Liver (tissue), 9 donors: ENCODE measurements around the gene TMEM150A. TPM values are rescaled to one million over a fixed set of nuclear protein-coding genes. Genes with fewer than 3 reads are reported as not detected.
A peak's percentile ranks its signal among the peaks of the same experiment; 100 is the strongest.

Experiments used
- DNase-seq: peaks from one replicate; pipeline ENCODE4 v3.0.0-alpha.2; 2017; ENCODE audit warnings: low spot score
- H3K27ac ChIP-seq, 2 donors: one replicate each; pipeline ENCODE4 v1.7.0; 2013; ENCODE audit warnings: inconsistent platforms in 2 of 2, low read length in 2 of 2, control low read depth in 1 of 2, low read depth in 1 of 2, mild to moderate bottlenecking in 1 of 2
- H3K27me3 ChIP-seq, 4 donors: one replicate each; pipeline versions ENCODE4 v1.6.1 to v1.7.0; 2013; ENCODE audit warnings: low read length in 3 of 4, inconsistent platforms in 1 of 4, mild to moderate bottlenecking in 1 of 4, moderate library complexity in 1 of 4; ENCODE audit not compliant: control insufficient read depth in 4 of 4, insufficient read depth in 4 of 4
- H3K36me3 ChIP-seq, 4 donors: one replicate each; pipeline versions ENCODE4 v1.6.1 to v1.7.0; 2013; ENCODE audit warnings: low read length in 3 of 4, mild to moderate bottlenecking in 3 of 4, low read depth in 1 of 4, moderate library complexity in 1 of 4; ENCODE audit not compliant: control insufficient read depth in 4 of 4, insufficient read depth in 3 of 4
- H3K4me1 ChIP-seq, 4 donors: one replicate each; pipeline versions ENCODE4 v1.6.1 to v1.7.0; 2013; ENCODE audit warnings: low read length in 3 of 4, mild to moderate bottlenecking in 3 of 4, moderate library complexity in 1 of 4; ENCODE audit not compliant: control insufficient read depth in 4 of 4, insufficient read depth in 4 of 4
- H3K4me3 ChIP-seq, 3 donors: one replicate each; pipeline versions ENCODE4 v1.6.1 to v1.7.0; 2013; ENCODE audit warnings: low read length in 3 of 3, control low read depth in 1 of 3, low read depth in 1 of 3, mild to moderate bottlenecking in 1 of 3
- H3K9ac ChIP-seq, 2 donors: one replicate each; pipeline ENCODE4 v1.7.0; 2013; ENCODE audit warnings: low read length in 2 of 2, mild to moderate bottlenecking in 2 of 2, moderate library complexity in 2 of 2, control low read depth in 1 of 2, low read depth in 1 of 2
- H3K9me3 ChIP-seq, 4 donors: one replicate each; pipeline versions ENCODE4 v1.6.1 to v1.7.0; 2013; ENCODE audit warnings: low read length in 3 of 4; ENCODE audit not compliant: control insufficient read depth in 4 of 4
- ATF3 ChIP-seq: IDR thresholded peaks from 2 replicates; pipeline ENCODE4 v1.6.1; 2016; ENCODE audit warnings: antibody characterized with exemption
- FOXA1 ChIP-seq: IDR thresholded peaks from 2 replicates; pipeline ENCODE4 v1.6.1; 2016; ENCODE audit warnings: antibody characterized with exemption
- GABPA ChIP-seq, 2 donors: IDR thresholded peaks in 1 of 2; conservative IDR thresholded peaks in 1 of 2; 2 replicates each; pipeline ENCODE4 v1.6.1; 2016; ENCODE audit warnings: antibody characterized with exemption in 2 of 2, mild to moderate bottlenecking in 1 of 2, moderate library complexity in 1 of 2
- HNF4A ChIP-seq, 2 donors: conservative IDR thresholded peaks; 2 replicates each; pipeline ENCODE4 v1.6.1; 2016; ENCODE audit warnings: antibody characterized with exemption in 2 of 2, mild to moderate bottlenecking in 2 of 2
- JUND ChIP-seq, 2 donors: IDR thresholded peaks; 2 replicates each; pipeline ENCODE4 v1.6.1; 2016; ENCODE audit warnings: antibody characterized with exemption in 2 of 2
- NR2F2 ChIP-seq: IDR thresholded peaks from 2 replicates; pipeline ENCODE4 v1.6.1; 2016; ENCODE audit warnings: antibody characterized with exemption
- RAD21 ChIP-seq, 2 donors: IDR thresholded peaks; 2 replicates each; pipeline ENCODE4 v1.6.1; 2016; ENCODE audit warnings: antibody characterized with exemption in 2 of 2, mild to moderate bottlenecking in 2 of 2
- RXRA ChIP-seq, 2 donors: IDR thresholded peaks; 2 replicates each; pipeline ENCODE4 v1.6.1; 2017 to 2018; ENCODE audit warnings: antibody characterized with exemption in 2 of 2, mild to moderate bottlenecking in 1 of 2
- SP1 ChIP-seq: IDR thresholded peaks from 2 replicates; pipeline ENCODE4 v1.6.1; 2018; ENCODE audit warnings: antibody characterized with exemption, mild to moderate bottlenecking
- TAF1 ChIP-seq: conservative IDR thresholded peaks from 2 replicates; pipeline ENCODE4 v1.6.1; 2016; ENCODE audit warnings: antibody characterized with exemption, mild to moderate bottlenecking
- YY1 ChIP-seq: IDR thresholded peaks from 2 replicates; pipeline ENCODE4 v1.6.1; 2016; ENCODE audit warnings: antibody characterized with exemption, mild to moderate bottlenecking
- WGBS: extraction: QIAGEN DNeasy Blood & Tissue Kit; methylation state at CpG from one replicate; pipeline ENCODE4 v1.1.7; 2013; 5-methylcytosine and 5-hydroxymethylcytosine counted together
- polyA plus RNA-seq, 2 donors: library from polyadenylated mRNA; stranded (reverse) in 1 of 2; unstranded in 1 of 2; fragments of 200-250 nt in 1 of 2; fragments of >200 nt in 1 of 2; fragmentation: Nextera tagmentation in 1 of 2; extraction: Ambion mirVana in 1 of 2; gene quantifications; one replicate each; pipeline versions ENCODE4 v1.2.1 to v1.2.3, GENCODE V29; 2013 to 2015
- total RNA-seq, 2 donors: library from RNA; depleted of rRNA; stranded (reverse); fragments of >200 nt; gene quantifications; one replicate each; pipeline ENCODE4 v1.2.3, GENCODE V29; 2014
- TF ChIP-seq, protein P1 (sequence below): IDR thresholded peaks from 2 replicates; pipeline ENCODE4 v1.6.1; 2016; ENCODE audit warnings: antibody characterized with exemption
- TF ChIP-seq, protein P2 (sequence below): fragments of 150-350 bp; IDR thresholded peaks from 2 replicates; pipeline ENCODE4 v1.5.1; 2017; ENCODE audit warnings: improper control_type of control experiment, low read depth, low read length; ENCODE audit not compliant: missing input control
- TF ChIP-seq, protein P3 (sequence below): IDR thresholded peaks from 2 replicates; pipeline ENCODE4 v1.6.1; 2016; ENCODE audit warnings: antibody characterized with exemption, mild to moderate bottlenecking
- TF ChIP-seq, protein P4 (sequence below): IDR thresholded peaks from 2 replicates; pipeline ENCODE4 v1.6.1; 2016; ENCODE audit warnings: antibody characterized with exemption
- donor health status: healthy.
- donor health status: healthy.
- donor health status: healthy.
- donor health status: healthy.
- donor health status: healthy.

Gene TMEM150A
- total and polyA plus RNA-seq, 4 donors, result 13.1 to 32.5 (median 24.6) TPM

GRCh38 chr2:85606116-85606455 lies 3.6 kb upstream of the TMEM150A start:
- no peak for DNase-seq
- TF ChIP-seq FOXA1, result no peak
- no peak for TF ChIP-seq HNF4A (conservative IDR thresholded peaks at IDR 0.05)
- TF ChIP-seq RXRA (IDR thresholded peaks at IDR 0.05), result no peak
- TF ChIP-seq, protein P1, sequence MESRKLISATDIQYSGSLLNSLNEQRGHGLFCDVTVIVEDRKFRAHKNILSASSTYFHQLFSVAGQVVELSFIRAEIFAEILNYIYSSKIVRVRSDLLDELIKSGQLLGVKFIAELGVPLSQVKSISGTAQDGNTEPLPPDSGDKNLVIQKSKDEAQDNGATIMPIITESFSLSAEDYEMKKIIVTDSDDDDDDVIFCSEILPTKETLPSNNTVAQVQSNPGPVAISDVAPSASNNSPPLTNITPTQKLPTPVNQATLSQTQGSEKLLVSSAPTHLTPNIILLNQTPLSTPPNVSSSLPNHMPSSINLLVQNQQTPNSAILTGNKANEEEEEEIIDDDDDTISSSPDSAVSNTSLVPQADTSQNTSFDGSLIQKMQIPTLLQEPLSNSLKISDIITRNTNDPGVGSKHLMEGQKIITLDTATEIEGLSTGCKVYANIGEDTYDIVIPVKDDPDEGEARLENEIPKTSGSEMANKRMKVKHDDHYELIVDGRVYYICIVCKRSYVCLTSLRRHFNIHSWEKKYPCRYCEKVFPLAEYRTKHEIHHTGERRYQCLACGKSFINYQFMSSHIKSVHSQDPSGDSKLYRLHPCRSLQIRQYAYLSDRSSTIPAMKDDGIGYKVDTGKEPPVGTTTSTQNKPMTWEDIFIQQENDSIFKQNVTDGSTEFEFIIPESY, result no peak
- no peak for TF ChIP-seq RAD21 (IDR thresholded peaks at IDR 0.05)
- TF ChIP-seq TAF1, result no peak
- TF ChIP-seq YY1, result no peak
- TF ChIP-seq, protein P2, sequence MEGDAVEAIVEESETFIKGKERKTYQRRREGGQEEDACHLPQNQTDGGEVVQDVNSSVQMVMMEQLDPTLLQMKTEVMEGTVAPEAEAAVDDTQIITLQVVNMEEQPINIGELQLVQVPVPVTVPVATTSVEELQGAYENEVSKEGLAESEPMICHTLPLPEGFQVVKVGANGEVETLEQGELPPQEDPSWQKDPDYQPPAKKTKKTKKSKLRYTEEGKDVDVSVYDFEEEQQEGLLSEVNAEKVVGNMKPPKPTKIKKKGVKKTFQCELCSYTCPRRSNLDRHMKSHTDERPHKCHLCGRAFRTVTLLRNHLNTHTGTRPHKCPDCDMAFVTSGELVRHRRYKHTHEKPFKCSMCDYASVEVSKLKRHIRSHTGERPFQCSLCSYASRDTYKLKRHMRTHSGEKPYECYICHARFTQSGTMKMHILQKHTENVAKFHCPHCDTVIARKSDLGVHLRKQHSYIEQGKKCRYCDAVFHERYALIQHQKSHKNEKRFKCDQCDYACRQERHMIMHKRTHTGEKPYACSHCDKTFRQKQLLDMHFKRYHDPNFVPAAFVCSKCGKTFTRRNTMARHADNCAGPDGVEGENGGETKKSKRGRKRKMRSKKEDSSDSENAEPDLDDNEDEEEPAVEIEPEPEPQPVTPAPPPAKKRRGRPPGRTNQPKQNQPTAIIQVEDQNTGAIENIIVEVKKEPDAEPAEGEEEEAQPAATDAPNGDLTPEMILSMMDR, result no peak
- no peak for TF ChIP-seq NR2F2
- TF ChIP-seq ATF3, result no peak
- TF ChIP-seq JUND (IDR thresholded peaks at IDR 0.05), result no peak
- Histone ChIP-seq H3K4me1 (peaks cover 5 to 61% (median 55%) of the 10 kb centered on the region in 4 donors), H3K36me3 (peaks cover 0 to 10% (median 5%) of the 10 kb centered on the region in 4 donors), H3K9me3 (no peaks in the 10 kb centered on the region), H3K27ac (no peak overlapping the region), H3K4me3 (no peak overlapping the region), H3K9ac (no peak overlapping the region), H3K27me3 (no peaks in the 10 kb centered on the region)
- 88% methylated on average over 7 of the region's 7 CpGs for WGBS

- TF ChIP-seq, protein P3, sequence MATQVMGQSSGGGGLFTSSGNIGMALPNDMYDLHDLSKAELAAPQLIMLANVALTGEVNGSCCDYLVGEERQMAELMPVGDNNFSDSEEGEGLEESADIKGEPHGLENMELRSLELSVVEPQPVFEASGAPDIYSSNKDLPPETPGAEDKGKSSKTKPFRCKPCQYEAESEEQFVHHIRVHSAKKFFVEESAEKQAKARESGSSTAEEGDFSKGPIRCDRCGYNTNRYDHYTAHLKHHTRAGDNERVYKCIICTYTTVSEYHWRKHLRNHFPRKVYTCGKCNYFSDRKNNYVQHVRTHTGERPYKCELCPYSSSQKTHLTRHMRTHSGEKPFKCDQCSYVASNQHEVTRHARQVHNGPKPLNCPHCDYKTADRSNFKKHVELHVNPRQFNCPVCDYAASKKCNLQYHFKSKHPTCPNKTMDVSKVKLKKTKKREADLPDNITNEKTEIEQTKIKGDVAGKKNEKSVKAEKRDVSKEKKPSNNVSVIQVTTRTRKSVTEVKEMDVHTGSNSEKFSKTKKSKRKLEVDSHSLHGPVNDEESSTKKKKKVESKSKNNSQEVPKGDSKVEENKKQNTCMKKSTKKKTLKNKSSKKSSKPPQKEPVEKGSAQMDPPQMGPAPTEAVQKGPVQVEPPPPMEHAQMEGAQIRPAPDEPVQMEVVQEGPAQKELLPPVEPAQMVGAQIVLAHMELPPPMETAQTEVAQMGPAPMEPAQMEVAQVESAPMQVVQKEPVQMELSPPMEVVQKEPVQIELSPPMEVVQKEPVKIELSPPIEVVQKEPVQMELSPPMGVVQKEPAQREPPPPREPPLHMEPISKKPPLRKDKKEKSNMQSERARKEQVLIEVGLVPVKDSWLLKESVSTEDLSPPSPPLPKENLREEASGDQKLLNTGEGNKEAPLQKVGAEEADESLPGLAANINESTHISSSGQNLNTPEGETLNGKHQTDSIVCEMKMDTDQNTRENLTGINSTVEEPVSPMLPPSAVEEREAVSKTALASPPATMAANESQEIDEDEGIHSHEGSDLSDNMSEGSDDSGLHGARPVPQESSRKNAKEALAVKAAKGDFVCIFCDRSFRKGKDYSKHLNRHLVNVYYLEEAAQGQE, result no peak
- TF ChIP-seq RAD21 (IDR thresholded peaks at IDR 0.05) (no peak), FOXA1 (no peak), GABPA (IDR thresholded peaks at IDR 0.05 in 1 of 2, conservative IDR thresholded peaks at IDR 0.05 in 1 of 2) (no peak), SP1 (no peak), ATF3 (no peak)
- TF ChIP-seq, protein P4, sequence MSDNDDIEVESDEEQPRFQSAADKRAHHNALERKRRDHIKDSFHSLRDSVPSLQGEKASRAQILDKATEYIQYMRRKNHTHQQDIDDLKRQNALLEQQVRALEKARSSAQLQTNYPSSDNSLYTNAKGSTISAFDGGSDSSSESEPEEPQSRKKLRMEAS, result no peak
- Histone ChIP-seq H3K36me3 (peaks cover 0 to 10% (median 5%) of the 10 kb centered on the region in 4 donors), H3K9ac (no peak overlapping the region), H3K27ac (peak overlapping the region; percentile 70 to 76), H3K27me3 (no peaks in the 10 kb centered on the region), H3K9me3 (no peaks in the 10 kb centered on the region), H3K4me3 (no peak overlapping the region), H3K4me1 (peaks cover 5 to 66% (median 55%) of the 10 kb centered on the region in 4 donors)
- WGBS, result 81% methylated on average over 4 of the region's 4 CpGs
- DNase-seq, result no peak
These were observed 3.1 kb upstream of the TMEM150A start for GRCh38 chr2:85605406-85606115.
